NCI-H2081 treated with DMSO at 0.1 percent for 48 hours (cell line): ENCODE results near the gene TBC1D24.
"Not testable (repeated sequence)": the region's sequence is repeated elsewhere in the genome, so short reads cannot be mapped to it uniquely, and the experiment has no call there.

ENCODE experiments used
- DNase-seq: peaks from one replicate; lab custom pipeline; 2025; lab: John Stamatoyannopoulos, UW

The TBC1D24 gene

DNA sequence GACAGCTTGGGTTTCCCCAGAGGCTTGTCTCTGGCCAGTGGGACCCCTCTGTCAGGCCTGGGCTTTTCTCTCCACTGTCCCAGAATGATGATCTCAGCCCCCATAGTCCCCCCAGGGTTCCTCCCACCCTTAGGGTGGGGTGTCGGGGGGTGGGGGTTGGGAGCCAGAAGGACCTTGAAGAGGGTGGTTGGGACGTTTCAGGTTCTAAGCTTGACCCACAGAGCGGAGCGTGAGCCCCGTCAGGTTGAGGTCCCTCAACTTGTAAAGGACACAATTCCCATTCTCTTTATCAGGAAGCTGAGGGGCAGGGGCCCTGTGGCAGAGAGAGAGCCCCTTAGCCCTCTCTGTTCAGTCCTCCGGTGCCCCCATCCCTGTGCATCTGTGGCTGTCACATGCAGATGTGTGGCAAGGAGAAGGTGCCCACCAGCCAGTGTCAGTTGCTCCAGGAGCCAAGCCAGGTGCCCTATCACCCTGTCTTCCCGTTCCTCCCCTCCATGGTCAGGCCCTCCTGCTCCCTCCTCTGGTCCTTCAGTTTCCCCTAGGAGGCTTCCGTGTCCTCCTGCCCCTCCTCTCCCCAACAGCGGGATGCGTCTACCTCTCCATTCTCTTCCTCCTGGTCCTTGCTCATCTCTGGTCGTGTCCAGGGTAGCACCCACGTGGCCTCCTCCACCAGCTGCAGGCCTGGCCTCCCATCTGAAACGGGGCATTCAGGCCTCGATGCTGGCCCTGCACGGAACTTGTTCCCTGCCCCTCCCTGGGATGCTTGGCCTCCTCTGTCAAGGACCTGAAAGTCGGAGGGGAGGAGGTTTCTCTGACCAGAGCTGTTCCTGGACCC, 5.3 kb upstream of the TBC1D24 start:
- no peak for DNase-seq

DNA sequence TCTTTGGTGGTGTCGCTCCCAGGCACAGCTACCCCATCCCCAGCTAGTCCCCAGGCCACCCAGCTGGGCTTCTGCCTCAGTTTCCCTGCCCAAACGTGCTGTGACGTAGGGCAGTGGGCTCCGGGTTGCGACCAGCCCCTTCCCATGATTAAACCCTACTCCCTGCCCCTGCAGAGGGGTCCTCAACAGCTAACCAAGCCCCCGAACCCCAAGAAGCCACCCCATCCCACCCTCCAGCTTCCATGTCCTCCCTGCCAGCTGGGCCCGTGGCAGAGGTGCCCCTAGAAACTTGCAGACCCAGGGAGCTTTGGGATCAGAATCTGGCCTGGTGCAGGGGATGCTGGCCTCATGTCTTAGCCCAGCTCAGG, 4.7 kb upstream of the TBC1D24 start:
- no peak for DNase-seq

DNA sequence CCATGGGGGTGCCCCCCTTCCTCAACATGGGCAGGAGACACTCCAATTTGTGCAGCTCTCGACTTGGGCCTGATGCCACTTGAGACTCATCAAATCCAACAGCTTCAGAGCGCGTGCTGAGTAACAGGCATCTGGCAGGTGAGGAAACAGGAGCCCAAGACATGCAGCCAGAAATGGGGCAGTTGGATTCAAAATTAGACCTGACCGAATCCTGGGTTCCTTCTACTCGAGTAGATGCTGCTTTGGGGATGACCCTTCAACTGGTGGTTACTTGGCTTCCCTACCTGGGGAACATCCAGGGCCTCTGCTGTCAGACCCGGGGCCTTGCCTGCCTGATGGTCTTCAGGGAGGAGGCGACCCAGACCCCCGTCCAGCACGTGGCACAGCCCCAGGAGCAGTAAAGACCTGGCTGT, 4.3 kb upstream of the TBC1D24 start:
- no peak for DNase-seq

DNA sequence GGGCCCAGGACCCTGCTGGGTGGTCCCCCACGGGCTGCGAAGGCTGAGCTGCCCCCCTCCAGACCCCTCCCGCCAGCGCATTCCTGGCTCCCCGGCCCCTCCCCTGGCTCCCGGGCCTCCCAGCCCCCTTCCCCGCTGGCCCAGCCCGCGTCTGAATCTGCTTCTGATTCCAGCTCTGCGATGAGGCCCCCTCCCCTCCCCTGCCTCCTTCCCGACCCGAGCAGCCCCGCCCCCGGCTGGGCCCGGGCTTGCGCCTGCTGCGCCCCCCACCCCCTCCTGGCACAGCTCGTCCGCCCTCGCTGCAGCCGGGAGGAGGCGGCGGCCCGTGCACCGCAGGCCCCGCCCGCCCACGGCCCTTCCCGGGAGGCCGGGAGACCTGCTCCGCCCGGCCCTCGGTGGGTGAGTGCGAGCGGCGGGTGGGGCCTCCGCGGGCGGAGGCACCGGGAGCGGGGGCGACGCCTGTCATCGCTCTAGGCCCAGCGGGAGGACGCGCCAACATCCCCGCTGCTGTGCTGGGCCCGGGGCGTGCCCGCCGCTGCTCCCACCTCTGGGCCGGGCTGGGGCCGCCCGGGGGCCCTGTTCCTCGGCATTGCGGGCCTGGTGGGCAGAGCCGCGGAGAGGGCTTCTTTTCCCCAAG, 3.8 kb upstream of the TBC1D24 start, which contains the start of gene NTN3:
Gene NTN3, plus strand, starts transcription at position 282 of the 637 bp plus-strand sequence. CDS start 405 bp downstream, outside the sequence.
- DNase-seq = no peak

DNA sequence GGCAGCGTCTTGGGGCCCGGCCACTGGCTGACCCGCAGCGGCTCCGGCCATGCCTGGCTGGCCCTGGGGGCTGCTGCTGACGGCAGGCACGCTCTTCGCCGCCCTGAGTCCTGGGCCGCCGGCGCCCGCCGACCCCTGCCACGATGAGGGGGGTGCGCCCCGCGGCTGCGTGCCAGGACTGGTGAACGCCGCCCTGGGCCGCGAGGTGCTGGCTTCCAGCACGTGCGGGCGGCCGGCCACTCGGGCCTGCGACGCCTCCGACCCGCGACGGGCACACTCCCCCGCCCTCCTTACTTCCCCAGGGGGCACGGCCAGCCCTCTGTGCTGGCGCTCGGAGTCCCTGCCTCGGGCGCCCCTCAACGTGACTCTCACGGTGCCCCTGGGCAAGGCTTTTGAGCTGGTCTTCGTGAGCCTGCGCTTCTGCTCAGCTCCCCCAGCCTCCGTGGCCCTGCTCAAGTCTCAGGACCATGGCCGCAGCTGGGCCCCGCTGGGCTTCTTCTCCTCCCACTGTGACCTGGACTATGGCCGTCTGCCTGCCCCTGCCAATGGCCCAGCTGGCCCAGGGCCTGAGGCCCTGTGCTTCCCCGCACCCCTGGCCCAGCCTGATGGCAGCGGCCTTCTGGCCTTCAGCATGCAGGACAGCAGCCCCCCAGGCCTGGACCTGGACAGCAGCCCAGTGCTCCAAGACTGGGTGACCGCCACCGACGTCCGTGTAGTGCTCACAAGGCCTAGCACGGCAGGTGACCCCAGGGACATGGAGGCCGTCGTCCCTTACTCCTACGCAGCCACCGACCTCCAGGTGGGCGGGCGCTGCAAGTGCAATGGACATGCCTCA, 3.1 kb upstream of the TBC1D24 start:
- DNase-seq = no peak

DNA sequence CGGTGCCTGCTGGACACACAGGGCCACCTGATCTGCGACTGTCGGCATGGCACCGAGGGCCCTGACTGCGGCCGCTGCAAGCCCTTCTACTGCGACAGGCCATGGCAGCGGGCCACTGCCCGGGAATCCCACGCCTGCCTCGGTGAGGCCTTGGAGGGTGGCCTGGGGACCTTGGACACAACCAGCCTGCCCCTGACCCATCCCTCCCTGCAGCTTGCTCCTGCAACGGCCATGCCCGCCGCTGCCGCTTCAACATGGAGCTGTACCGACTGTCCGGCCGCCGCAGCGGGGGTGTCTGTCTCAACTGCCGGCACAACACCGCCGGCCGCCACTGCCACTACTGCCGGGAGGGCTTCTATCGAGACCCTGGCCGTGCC, 2.5 kb upstream of the TBC1D24 start:
- DNase-seq = no peak

DNA sequence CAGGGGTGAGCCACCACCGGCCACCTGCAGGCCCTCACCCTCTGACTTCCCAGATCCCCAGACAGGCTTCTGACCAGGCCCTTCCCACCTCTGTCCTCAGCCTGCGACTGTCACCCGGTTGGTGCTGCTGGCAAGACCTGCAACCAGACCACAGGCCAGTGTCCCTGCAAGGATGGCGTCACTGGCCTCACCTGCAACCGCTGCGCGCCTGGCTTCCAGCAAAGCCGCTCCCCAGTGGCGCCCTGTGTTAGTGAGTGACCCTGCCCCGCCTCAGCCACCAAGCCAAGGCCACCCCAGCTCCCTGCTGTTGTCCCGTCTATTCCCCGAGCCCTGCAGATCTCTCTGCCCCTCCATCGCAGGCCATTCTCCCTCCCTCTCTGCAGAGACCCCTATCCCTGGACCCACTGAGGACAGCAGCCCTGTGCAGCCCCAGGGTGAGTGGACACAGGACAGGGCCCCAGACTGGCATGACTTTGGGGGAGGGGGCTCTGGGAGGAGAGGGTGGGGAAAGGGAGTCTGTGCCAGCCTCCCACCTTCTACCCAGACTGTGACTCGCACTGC, 2.0 kb upstream of the TBC1D24 start:
- no peak for DNase-seq

DNA sequence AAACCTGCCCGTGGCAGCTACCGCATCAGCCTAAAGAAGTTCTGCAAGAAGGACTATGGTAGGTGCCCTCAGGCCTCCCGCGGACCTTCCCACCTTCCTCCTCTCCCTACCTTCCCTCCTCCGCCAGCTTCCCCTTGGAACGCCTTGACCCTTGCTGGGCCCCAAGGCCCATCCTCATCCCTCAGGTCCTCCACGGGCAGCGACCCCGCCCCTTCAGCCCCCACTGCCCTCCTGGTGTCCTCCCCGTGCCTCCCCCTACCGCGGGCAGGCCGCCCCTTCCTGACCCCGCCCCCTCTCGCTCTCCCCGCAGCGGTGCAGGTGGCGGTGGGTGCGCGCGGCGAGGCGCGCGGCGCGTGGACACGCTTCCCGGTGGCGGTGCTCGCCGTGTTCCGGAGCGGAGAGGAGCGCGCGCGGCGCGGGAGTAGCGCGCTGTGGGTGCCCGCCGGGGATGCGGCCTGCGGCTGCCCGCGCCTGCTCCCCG, 1.4 kb upstream of the TBC1D24 start:
- DNase-seq = no peak

DNA sequence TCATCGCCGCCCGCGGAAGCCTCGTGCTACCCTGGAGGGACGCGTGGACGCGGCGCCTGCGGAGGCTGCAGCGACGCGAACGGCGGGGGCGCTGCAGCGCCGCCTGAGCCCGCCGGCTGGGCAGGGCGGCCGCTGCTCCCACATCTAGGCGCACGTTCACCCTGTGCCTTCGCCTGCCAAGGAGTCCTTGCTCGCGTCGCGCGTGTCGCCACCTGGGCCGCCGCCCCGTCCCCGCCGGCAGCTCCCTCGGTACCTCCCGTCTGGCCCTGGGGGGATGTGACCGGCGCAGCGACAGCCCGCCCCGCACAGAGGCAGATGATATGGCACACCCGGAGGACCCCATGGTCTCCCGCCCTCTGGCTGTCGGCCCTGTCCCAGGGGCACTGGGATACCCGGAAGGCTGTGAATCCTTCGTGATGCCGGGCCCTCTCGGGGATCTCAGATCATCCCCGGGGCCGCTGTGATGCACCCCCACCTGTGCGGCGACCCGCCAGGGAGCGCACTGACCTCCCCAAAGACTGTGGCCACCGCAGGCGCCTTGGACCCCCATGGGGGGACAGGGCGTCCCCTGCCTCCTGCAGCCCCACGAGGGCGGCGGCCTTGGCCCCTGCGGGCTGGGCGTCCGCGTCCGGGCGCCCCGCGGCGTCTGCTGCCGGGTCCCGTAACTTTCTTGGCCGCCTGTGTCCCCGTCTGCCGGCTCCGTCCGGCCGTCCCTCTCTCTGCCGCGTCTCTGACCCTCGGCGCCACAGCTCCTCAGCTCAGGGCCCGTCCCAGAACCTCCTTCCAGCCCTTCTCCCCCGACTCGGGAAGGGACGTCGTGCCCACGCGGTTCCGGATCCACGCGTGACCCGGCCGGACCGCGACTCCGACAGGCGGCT, 689 bp upstream of the TBC1D24 start:
- DNase-seq = no peak

DNA sequence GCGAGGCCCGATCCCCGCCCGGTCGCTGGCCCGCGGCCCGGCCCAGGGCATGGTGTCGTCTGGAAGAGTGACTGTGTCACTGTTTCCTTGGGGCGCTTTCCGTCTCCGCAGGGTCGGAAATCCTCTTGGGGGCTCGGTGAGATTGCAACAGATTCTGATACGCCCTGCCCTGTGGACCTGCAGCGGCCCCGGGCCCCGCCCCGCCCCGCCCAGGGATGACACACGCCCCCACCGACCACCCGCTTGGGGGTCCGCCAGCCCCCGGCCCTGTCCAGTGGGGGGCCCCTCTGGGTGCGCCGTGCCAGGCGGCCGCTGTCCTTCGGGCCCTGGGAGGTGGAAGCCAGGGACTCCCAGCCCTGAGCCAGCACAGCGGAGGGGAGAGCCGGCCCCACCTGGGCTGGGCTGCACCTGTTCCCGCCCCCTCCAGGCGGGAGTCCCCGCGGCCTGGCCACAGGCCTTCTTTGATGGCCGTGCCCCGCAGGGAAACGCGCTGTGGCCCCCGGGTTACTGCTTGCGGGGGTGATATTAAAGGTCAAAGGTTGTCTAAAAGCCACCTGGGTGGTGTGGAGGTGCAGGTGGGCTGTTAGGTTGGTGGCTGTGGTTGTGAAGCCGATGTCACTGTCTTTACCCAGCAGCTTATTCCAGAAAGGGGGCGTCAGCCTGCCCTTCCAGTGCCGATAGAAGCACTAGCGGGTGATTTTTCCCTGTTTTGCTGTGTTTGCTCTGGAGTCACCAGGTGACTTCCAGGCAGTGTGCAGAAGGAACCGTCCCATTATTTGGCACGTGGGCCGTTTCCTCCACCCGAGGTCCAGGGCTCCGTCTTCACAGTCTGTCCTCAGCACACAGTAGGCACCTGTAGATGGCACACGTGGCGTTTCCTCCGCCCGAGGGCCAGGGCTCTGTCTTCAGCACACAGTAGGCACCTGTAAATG, 752 bp downstream of the TBC1D24 start:
- DNase-seq = no peak

DNA sequence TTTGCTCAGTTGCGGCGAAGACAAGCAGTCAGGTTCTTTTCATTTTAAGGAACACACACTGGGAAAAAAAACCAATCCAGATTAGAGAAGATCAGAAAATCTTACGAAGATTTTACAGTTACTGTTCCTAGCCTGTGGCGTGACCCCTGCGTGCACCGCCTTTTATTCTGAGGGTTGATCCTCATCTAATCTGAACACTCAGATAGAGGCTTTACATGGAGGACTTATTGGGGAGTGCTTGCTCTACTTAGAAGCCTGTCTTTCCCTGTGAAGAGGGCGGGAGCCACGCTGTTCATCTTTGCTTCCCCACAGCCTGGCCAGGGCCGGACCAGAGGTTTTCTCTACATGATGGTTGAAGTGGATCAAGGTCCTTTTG, 1.4 kb downstream of the TBC1D24 start:
- no peak for DNase-seq

DNA sequence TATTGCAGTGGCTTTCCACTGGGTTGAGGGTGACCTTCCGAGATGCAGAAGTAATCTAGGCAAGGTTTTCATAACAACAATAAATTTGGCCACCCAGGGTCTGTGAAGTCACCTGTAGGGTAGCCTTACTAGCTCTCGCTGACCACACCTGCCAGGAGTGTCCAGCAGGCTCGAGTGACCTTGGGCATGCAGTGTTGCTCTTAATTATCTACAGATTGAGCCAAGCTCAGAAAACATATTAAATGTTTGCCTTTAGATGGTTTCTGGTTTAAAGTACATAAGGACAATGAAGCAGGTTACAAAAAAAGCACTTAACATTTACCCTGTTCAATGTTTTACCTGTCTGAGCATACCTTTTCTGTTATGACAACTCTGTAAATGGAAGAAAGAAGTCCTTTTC, 1.8 kb downstream of the TBC1D24 start:
- DNase-seq = no peak

DNA sequence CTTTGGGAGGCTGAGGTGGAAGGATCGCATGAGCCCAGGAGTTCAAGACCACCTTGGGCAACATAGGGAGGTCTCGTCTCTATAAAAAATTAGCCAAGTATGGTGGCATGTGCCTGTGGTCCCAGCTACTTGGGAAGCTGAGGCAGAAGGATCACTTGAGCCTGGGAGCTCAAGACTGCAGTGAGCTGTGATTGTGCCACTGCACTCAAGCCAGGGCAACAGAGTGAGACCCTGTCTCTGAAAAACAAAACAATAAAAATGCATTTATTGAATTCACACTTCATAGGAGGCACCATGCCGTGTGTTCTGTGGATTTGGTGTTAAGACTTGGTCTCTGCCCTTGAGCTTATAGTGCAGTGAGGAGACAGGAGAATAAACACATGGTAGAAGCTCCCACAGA, 2.4 kb downstream of the TBC1D24 start:
- no peak for DNase-seq

DNA sequence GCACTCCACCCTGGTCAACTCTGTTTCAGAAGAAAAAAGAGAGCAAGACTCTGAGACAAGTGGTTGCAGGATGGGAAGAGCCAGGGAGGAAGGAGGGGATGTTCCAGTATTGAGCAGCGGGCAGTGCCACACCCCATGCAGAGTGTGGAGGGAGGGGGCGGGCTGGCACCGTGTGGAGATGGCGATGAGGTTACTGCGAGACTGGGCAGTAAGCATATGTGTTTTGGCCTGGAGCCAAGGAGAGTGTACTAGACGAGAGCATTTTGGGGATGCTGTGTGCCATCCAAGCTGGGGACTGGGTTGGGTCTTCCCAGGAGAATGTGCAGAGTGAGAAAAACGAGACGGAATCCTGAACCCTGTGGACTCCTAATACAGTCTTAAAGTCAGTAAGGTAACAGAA, 3.4 kb downstream of the TBC1D24 start:
- no peak for DNase-seq

DNA sequence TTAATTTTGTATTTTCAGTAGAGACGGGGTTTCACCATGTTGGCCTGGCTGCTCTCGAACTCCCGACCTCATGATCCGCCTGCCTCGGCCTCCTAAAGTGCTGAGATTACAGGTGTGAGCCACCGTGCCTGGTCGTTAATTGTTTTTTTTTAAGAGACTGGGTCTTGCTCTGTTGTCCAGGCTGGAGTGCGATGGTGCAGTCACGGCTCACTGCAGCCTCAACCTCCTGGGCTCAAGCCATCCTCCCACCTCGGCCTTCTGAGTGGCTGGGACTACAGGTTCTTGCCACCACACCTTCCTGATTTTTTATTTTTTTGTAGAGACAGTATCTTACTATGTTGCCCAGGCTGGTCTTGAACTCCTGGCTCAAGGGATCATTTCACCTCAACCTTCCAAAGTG, 5.1 kb downstream of the TBC1D24 start:
- not testable (repeated sequence) for DNase-seq

DNA sequence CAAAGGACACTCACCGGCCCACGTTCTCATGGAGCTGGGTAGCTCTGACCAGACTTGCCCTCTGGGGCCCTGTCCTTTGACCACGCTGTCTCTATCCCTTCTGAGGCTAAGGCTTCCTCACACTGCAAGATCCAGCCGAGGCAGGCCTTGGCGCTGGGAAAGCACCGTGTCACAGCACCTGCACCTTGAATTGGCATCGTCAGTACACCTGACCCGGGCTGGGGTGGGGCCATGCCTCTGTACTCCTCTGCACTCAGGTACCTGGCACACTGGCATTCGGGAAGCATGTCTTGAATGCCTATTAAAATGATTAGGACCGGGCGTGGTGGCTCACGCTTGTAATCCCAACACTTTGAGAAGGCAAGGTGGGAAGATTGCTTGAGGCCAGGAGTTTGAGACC, 6.0 kb downstream of the TBC1D24 start:
- no peak for DNase-seq

DNA sequence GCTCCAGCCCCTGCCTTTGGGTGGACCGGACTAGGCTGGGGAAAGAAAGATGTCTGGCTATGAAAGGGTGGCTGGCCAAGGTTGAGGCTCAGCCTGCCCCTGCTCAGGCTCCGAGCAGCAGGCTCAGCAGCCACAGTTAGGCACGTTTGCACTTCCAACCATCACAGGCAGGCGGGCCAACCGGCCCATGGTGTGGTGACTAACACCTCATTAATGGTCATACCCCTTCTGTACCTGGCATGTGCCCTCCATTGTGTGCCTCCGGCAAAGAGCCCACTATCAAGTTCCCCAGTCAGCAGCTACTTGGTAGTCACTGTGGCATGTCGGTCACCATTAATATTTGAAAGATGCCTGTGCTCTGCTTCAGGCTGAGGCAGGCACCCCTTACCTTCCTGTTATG, 6.7 kb downstream of the TBC1D24 start:
- DNase-seq = no peak

DNA sequence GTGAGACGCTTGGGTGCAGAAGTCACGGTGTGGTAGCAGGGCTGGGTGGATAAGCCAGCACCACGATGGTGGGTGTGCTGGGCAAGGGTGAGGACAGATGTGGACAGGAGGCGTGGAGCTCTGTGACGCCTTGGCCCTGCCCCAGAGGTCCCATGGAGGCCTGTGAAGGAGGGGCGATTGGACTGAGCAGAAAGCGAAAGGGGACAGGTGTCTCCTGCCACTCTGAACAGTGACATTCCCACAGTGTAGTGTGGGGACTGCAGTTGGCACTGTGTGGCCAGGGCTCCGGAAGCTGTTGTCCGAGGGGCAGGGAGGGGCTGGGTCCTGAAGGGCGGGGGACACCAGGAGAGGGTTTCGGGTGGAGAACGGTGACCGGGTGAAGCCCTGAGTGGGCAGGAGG, 7.3 kb downstream of the TBC1D24 start:
- no peak for DNase-seq

DNA sequence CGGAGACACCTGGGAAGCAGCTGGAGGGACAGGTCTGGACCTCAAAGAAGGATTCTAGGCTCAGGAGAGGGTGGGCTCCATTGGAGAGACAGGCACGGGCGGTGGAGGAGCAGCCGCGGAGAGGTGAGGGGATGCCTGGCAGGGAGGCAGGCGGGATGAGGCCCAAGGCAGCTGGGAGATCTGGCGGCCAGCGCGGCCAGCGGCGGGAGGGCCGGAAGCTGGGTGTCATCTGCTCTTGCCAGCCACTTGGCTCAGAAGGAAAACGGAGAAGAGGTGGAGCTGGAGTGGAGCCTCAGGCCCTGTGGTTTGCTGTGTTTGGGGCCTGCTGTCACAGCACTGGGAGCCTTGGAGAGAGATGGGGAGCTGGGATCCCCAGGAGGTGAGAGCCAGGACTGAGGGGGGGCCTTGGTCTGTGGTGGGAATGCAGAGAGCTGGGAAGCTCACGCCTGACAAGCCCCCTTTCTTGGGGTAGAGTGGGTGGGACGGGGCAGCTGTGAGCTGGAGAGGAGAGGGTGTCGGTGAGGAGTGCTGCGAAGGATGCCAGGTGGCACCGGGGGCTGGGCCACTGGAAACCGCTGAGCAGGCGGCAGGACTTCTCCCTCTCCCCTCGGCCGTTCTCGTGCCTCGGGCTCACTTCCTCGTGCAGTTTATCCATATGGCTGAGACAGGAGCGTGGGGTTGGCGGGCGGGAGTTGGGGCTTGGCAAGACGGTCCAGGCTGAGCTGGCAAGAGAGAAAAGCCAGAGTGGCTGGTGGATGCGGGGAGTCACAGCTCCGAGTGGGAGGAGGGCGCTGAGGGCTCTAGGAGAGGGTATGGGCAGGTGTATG, 8.0 kb downstream of the TBC1D24 start:
- no peak for DNase-seq
